ENCODE measurements around the gene SPOCK1.
"Not testable (repeated sequence)": the region's sequence is repeated elsewhere in the genome, so short reads cannot be mapped to it uniquely, and the experiment has no call there.

SPOCK1 gene

DNA sequence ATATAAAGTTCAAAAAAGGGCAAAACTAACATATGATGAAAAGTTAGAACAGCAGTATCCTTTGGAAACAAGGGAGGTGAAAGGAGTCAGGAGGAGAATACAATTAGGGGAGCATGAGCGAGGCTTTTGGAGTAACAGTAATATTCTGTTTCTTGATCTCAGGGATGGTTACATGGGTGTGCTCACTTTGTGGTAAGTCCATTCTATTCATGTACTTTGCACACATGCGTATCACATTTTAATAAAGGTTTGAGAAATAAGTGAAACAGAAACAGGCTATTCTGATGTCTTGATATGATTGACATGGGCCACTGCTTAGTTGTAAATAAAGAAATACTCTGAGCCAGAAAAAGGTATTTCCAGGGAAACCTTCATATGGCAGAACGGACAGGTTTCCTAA lies 208.8 kb downstream of the SPOCK1 start:
- DNase-seq: no peak

DNA sequence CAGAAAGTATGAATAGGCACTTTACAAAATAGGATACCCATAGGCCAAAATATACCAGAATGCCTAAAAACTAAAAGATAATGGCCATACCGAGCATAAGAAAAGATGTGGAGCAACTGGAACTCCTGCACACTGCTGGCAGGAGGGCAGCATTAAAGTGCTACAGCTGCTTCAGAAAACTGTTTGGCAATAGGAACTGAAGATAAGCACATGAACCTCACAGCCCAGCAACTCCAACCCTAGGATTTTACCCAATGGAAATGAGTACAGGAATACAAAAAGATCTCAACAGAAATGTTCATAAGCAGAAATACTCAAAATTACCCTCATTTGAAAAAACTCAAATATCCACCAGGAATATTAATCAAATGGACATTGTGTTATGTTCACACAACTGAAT lies 209.3 kb downstream of the SPOCK1 start:
- DNase-seq: no peak

DNA sequence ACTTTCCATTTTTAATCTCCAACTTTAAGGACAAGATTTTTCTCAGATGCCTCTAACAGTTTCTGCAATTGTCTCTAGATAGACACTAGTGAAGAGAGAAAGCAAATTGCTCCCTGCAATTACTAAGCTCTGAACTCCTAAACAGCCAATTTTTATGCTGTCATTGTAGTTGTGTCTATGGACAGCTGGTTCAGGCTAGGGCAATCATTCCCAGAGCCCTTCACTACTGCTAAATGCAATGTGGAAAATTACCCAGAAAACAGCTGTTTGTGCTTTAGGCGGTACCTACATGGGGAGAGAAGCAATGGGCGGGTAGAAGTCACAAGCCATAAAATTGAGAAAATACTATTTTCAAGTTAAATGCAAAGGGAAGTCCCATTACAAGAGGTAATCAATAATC lies 211.6 kb downstream of the SPOCK1 start:
- no peak for DNase-seq

DNA sequence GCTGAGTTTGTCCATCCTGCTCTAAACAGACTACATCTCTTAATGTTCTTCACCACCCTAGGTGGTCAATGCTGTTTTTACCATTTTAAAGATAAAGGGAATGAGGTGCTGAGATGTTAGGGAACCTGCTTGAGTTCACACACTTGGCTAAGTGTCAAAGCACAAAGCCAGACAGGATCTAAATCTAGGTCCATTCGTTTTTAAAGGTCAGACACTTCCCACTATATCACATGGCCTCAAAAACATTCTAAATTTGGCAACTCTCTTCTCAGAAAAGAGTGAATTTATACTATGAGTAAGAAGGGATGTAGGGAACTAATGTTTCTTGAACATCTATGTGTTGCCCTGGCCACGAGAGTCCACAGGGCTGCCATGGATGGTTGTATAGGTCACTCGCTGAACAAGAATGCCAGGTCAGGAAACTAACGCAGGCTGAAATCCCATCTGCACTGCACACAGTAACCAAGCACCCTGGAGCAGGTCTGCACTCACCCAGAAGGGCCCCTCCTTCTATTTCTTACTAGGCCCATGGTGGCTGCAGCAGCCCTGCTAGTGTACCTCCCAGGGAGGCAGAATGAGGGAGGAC lies 213.0 kb downstream of the SPOCK1 start:
- DNase-seq: no peak

GRCh38 chr5:137283801-137284200 lies 215.3 kb downstream of the SPOCK1 start:
- DNase-seq: no peak

- DNase-seq: no peak
Observed at GRCh38 chr5:137282216-137282615, 216.9 kb downstream of the SPOCK1 start.

- DNase-seq: no peak
Observed at GRCh38 chr5:137281201-137281600, 217.9 kb downstream of the SPOCK1 start.

DNA sequence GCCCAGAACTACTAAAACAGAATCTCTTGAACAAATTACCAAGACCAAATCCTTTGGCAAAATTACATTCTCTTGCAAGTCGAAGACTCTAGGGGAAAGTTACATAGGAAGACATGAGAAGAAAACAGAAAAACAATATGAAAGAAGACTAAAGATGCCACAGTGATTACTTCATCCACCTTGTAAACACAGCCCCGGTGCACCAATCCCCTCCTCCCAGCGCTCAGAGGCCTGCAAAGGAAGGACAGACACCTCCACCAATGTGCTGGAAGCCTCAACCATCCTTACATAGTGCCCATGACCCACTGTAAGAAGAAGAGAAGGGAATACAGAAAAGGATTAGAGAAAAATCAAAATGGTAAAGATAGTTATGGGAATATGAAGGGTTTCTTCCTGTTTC lies 218.5 kb downstream of the SPOCK1 start:
- DNase-seq: no peak

DNA sequence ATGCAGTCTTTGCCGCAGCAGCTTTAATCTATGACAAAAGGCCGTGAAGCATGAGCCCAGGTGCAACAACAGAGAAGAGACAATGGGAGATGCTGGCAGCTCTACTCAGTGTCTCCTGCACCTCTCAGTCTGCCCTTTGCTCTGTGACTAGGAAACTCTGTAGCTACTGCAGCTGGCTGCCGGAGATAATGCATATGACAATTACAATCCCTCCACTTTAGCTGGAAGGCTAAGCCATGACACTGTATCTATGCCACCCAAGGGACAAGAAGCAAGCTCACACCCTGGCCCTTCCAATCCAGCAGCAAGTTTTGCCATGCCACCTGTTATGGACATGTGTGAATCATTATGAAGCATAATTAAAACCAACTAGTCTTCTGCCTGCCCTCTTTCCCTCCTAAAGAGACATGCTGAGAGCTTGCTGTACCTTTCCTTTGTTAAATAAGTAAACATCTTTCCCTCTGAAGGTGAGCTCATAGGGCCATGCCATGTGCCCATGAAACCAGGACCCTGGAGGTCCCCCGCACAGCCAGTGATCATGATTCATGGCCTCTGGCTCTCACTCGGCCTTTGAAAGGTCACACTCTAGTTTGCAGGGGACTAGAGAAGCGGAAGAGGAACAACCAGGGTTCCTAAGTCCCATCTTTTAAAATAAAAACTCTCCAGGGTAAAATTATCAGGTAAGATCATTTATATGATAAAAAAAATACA lies 219.4 kb downstream of the SPOCK1 start:
- DNase-seq: no peak

DNA sequence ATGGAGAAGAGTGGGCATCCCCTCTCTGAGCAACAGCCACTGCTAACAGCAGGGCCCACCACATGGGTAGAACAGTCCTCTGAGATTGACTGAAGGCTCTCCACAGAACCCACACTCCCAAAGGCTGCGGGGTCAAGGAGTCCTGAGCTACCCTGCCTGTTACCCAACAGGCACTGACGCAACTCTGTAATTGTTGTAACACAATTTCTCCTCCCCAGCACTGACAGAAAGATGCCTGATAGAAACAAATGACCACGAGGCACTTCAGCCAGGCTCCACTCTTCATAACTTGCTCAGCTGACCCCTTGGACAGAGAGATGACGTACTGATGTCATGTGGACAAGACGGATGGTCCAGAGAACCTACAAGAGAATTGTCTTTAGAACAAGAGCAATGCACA lies 220.7 kb downstream of the SPOCK1 start:
- no peak for DNase-seq

DNA sequence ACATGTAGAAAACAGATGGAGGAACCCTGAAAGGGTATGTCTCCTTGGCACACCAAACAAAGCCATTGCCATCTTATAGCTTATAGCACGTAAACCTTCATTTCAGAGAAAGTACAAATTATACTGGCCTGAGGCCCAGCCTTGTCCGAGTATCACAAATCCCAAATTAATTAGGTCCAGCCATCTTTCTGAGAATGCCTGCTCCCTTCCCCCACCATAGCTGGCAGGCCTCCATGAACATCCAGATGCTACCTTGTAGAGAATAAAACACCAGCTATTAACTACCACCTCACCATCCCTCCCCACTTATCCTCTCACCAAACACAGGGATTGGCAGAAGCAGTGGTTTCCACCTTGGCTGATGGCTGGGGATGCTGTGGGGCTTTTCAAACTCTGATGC lies 224.0 kb downstream of the SPOCK1 start:
- DNase-seq: no peak

DNA sequence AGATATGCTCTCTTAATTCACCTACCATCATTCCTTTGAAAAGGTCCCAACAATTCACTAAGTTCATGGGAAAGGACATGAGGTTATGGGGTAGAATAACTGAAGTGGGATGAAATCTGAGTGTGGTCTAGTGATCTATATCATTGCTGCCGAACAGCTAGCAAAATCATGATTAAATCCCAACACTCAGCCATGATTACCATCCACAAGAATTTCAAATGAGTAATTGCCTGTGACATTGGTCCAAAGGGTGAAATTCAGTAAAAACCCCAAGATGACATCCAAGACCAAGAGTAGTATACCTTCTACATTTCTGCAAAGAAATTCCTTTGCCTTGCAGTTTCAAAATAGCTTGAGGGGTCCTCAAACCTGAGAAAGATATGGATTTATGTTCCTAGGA lies 225.6 kb downstream of the SPOCK1 start:
- DNase-seq: no peak

DNA sequence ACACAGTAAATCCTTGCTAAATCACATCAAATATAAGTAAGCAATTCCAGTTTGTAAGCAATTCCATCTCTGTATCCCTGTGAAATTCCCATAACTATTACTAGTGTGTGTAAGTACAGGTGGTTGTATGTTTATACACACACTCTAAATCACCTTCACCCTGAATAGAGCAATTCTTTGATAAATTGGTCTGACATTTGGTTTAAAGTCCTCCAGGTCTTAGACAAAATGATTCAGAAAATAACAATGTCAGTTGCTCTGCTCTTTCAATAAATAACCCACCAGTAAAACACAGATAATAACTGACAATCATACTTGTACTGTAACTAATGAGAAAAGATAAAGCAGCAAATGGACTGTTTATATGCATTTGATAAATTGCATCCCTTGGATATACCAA lies 226.3 kb downstream of the SPOCK1 start:
- DNase-seq: no peak

GRCh38 chr5:137269946-137270345 lies 229.2 kb downstream of the SPOCK1 start:
- no peak for DNase-seq

DNA sequence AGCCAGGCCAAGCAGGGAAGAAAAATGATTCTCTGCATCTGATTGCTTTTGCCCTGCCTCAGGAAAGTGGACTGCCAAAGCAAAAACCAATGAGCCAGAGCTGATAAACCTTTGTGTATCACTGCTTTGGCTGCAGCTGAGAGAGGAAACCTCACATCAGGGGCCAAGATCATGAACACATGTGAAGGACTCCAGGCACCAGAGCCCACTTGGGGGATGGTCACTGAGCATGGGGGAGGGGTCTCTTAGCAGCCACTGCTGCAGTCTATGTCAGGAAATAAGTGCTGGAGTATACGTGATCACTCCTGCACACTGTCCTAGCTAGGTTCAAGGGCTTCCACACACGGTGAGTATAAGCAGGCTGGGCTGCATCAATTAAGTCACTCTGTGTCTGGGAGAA lies 229.9 kb downstream of the SPOCK1 start:
- no peak for DNase-seq

DNA sequence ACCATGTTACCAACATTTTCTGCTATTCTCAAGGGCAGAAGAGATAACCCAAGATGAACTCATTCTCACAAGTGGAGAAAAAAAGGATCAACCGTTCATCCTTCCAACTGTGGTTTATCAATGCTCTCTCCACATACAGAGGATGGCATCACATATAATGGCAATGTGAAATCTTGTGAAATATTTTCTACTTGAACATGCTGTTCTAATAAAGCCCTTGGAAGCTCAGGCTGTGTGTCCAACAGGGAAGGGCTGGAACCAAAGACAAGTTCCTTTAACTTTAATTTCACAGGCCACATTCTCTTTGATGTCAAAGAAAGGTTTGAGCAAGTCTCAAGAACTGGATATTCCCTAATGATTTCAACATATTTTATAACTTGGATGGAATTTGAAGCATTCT lies 230.5 kb downstream of the SPOCK1 start:
- no peak for DNase-seq

DNA sequence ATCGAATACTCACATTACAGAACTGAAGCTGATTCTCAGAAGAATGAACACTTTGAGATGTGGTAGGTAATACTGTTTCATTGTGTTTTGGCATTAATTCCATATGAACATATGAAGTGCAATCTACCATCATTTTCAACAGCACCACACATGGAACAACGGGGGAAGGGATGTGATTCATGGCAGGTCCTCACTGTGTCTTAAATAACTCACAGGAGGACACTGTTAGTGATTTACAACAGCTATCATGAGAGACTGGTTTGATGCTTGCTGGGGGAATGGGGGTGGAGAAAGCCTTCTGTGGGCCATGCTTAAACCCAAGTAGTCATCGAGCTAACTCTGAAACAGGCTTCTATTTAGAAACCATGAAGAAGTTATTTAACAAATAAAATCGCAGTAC lies 232.9 kb downstream of the SPOCK1 start:
- no peak for DNase-seq

DNA sequence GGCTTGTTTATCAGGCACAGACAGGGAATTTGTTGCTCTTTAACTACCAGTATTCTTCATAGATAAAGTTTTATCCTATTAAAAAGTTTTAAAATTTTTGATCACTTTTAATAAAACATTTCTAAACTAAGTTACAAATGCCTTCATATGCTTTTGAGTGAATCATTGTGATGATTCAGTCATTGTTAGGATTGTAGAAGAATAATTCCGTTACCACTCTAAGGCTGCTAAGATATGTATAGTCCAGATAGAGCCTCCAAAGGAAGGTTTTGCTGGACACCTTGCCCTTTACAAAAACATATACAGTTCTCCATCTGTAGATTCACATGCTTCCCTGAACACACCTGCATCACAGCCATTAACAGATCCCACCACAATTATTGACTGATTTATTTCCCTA lies 233.7 kb downstream of the SPOCK1 start:
- no peak for DNase-seq

- no peak for DNase-seq
Observed at GRCh38 chr5:137264573-137264972, 234.6 kb downstream of the SPOCK1 start.

DNA sequence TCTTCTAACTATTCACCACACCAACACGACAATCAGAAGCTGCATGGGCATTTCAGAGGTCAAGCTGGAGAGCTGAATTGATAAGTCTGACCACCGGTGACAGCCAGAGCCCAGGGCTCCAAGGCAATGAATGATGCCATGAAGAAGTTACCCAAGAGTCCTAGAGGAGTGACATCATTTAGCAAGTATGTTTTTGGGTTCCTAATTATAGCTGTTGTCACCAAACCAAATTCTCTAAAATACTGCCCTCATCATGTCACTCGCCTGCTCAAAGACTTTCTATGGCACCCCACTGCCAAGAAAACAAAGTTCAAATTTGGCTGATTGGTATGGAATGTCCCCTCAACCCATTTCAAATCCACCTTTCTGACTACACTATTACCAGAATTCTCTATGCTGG lies 235.1 kb downstream of the SPOCK1 start:
- no peak for DNase-seq

- DNase-seq: no peak
Observed at GRCh38 chr5:137263371-137264005, 235.6 kb downstream of the SPOCK1 start.

GRCh38 chr5:137262818-137263217 lies 236.3 kb downstream of the SPOCK1 start:
- DNase-seq: no peak

DNA sequence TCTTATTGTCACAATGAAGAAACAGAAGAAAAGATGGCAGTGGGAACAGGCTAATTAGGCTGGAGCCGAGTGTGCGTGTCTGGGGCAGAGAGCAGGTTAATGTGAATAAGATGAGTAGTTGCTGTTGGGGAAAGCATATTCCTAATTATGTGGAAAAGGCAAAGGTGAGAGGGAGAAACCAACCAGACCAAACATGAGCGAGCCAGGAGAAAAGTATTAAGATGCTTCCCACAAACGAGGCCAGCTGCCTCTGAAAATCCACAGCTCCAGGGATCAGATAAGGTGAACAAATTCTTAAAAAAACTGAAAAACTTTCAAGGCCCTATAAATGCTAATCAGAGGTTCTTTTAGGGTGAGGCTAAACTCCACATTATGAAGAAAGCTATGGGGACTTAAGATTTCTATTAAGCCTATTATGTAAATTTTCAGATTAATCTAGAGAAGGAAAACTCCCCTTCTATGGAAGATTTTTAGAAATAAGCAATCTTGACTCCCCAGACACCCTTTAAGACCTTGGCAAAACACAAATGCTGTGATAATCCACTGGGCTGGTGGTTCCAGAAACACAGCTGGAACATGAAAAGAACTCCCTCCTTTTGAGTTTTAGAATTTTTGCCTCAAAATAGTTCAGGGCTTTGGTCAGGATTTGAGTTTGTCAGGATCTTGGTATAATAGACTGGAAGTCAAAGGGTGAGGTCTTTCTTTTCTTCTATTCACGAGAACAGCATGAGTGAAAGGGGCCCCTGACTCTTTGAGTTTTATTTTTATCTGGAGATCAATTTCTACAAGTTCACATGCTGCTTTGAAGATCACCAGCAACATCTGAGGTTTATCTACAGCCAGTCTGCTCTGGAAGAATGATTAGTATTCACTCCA lies 238.1 kb downstream of the SPOCK1 start:
- DNase-seq: no peak

GRCh38 chr5:137259115-137259514 lies 240.0 kb downstream of the SPOCK1 start:
- DNase-seq: not testable (repeated sequence)
